Superior temporal gyrus (tissue), 1 donor: ENCODE results near the gene PPWD1.

ENCODE experiments used
- DNase-seq: peaks from one replicate; pipeline ENCODE4 v3.0.0-alpha.2; 2016; ENCODE audit errors: extremely low spot score

PPWD1 gene

GRCh38 chr5:65623482-65623881 is 60.4 kb downstream of the PPWD1 start:
- DNase-seq = no peak

GRCh38 chr5:65624025-65624570 is 61.0 kb downstream of the PPWD1 start, which contains the start of gene TRIM23:
Gene TRIM23 (minus strand): TSS chr5:65624333. CDS start chr5:65624274, 59 bp downstream.
- DNase-seq = peak; percentile 98

- DNase-seq = peak; percentile 95
Observed at GRCh38 chr5:65624571-65625555, 61.8 kb downstream of the PPWD1 start, which contains the start of the genes SHLD3 and TRAPPC13. Gene SHLD3 (plus strand): TSS chr5:65625027. CDS start chr5:65629588, 4,561 bp downstream. Gene TRAPPC13 (plus strand): TSS chr5:65625027. CDS start chr5:65625061, 34 bp downstream.

GRCh38 chr5:65625743-65626142 is 62.6 kb downstream of the PPWD1 start:
- no peak for DNase-seq

- DNase-seq = no peak
Observed at GRCh38 chr5:65630981-65631380, 67.9 kb downstream of the PPWD1 start.
